Brain pericyte (primary cell): ENCODE measurements around the gene ZNF76.

Experiments
- DNase-seq: peaks from one replicate; pipeline ENCODE4 v3.0.0-alpha.2; 2012; ENCODE audit warnings: low read depth, low spot score

Gene ZNF76

GRCh38 chr6:35267446-35267845 lies 7.9 kb downstream of the ZNF76 start:
- DNase-seq = no peak

- no peak for DNase-seq
Measured at GRCh38 chr6:35267897-35268296, 8.4 kb downstream of the ZNF76 start.

- no peak for DNase-seq
Measured at GRCh38 chr6:35272005-35272404, 12.5 kb downstream of the ZNF76 start.

GRCh38 chr6:35273822-35274559 lies 14.5 kb downstream of the ZNF76 start:
- DNase-seq = no peak

- DNase-seq = no peak
Measured at GRCh38 chr6:35275744-35276260, 16.3 kb downstream of the ZNF76 start.

- no peak for DNase-seq
Measured at GRCh38 chr6:35278708-35279107, 19.2 kb downstream of the ZNF76 start.

- no peak for DNase-seq
Measured at GRCh38 chr6:35280903-35281302, 21.4 kb downstream of the ZNF76 start.

GRCh38 chr6:35282472-35282871 lies 22.9 kb downstream of the ZNF76 start:
- no peak for DNase-seq

- DNase-seq = no peak
Measured at GRCh38 chr6:35283361-35283760, 23.8 kb downstream of the ZNF76 start.

- no peak for DNase-seq
Measured at GRCh38 chr6:35287671-35288396, 28.3 kb downstream of the ZNF76 start.

GRCh38 chr6:35288834-35289233 lies 29.3 kb downstream of the ZNF76 start:
- no peak for DNase-seq

- no peak for DNase-seq
Measured at GRCh38 chr6:35291491-35291890, 32.0 kb downstream of the ZNF76 start.

GRCh38 chr6:35292494-35292893 lies 33.0 kb downstream of the ZNF76 start:
- no peak for DNase-seq

- DNase-seq = no peak
Measured at GRCh38 chr6:35293681-35294080, 34.1 kb downstream of the ZNF76 start.

- DNase-seq = no peak
Measured at GRCh38 chr6:35294308-35294945, 34.9 kb downstream of the ZNF76 start.

- DNase-seq = no peak
Measured at GRCh38 chr6:35295036-35295435, 35.5 kb downstream of the ZNF76 start.

GRCh38 chr6:35295521-35296315 lies 36.2 kb downstream of the ZNF76 start:
- no peak for DNase-seq

GRCh38 chr6:35296931-35297600 lies 37.5 kb downstream of the ZNF76 start:
- no peak for DNase-seq

GRCh38 chr6:35297601-35298481 lies 38.3 kb downstream of the ZNF76 start, which contains the start of gene DEF6:
Gene DEF6 (plus strand): TSS chr6:35297818. CDS start chr6:35297857, 39 bp downstream.
- DNase-seq = peak; percentile 68

GRCh38 chr6:35298625-35299140 lies 39.1 kb downstream of the ZNF76 start:
- DNase-seq = no peak
